Measurements from ENCODE around the gene GCNT2. TPM values are rescaled to one million over a fixed set of nuclear protein-coding genes. Genes with fewer than 3 reads are reported as not detected.
"Not testable (repeated sequence)": the region's sequence is repeated elsewhere in the genome, so short reads cannot be mapped to it uniquely, and the experiment has no call there.

Gene GCNT2
- total RNA-seq, 2 experiments from 2014 or later, result 4.1 to 4.3 TPM

DNA sequence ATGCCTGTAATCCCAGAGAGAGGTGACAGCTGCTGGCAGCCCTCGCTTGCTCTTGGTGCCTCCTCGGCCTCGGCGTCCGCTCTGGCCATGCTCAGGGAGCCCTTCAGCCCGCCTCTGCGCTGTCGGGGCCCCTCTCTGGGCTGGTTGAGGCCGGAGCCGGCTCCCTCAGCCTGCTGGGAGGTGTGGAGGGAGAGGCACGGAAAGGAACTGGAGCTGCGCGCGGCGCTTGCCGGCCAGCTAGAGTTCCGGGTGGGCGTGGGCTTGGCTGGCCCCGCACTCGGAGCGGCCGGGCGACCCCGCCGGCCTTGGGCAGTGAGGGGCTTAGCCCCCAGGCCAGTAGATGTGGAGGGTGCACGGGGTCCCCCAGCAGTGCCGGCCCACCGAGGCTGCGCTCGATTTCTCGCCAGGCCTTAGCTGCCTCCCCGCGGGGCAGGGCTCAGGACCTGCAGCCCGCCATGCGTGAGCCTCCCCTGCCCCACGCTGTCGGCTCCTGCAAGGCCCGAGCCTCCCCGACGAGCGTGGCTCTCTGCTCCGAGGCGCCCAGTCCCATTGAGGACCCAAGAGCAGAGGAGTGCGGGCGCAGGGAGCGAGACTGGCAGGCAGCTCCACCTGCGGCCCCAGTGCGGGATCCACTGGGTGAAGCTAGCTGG lies 138.7 kb downstream of the GCNT2 start:
- H3K4me3 Mint-ChIP-seq, result peak overlapping the region; percentile 70
- H3K27ac Mint-ChIP-seq, result no peak overlapping the region
- peak; percentile 13 for DNase-seq
- peaks cover 10% of the 10 kb centered on the region for H3K9me3 Mint-ChIP-seq
- H3K4me1 Mint-ChIP-seq, result peaks cover 18% of the 10 kb centered on the region
- peaks cover 6% of the 10 kb centered on the region for H3K36me3 Mint-ChIP-seq
- H3K27me3 Mint-ChIP-seq, result peaks cover 33% of the 10 kb centered on the region

DNA sequence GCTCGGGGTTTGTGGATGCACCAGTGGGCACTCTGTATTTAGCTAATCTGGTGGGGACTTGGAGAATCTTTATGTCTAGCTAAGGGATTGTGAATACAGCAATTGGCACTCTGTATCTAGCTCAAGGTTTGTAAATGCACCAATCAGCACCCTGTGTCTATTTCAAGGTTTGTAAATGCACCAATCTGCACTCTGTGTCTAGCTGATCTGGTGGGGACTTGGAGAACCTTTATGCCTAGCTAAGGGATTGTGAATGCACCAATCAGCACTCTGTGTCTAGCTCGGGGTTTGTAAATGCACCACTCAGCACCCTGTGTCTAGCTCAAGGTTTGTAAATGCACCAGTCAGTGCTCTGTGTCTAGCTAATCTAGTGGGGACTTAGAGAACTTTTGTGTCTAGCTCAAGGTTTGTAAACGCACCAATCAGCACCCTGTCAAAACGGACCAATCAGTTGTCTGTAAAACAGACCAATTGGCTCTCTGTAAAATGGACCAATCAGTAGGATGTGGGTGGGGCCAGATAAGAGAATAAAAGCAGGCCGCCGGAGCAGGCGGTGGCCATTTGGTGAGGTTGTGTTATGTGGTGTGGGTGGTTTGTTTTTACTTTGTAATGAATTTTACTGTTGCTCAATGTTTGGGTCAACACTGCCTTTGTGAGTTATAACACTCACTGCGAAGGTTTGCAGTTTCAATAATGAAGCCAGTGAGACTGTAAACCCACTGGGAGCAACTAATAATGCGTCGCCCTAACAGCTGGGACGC lies 139.5 kb downstream of the GCNT2 start:
- H3K27me3 Mint-ChIP-seq, result peaks cover 27% of the 10 kb centered on the region
- peak; percentile 4 for DNase-seq
- peak overlapping the region; percentile 70 for H3K4me3 Mint-ChIP-seq
- H3K27ac Mint-ChIP-seq, H3K36me3 Mint-ChIP-seq: not testable (repeated sequence)
- peaks cover 10% of the 10 kb centered on the region for H3K4me1 Mint-ChIP-seq
- peaks cover 14% of the 10 kb centered on the region for H3K9me3 Mint-ChIP-seq

DNA sequence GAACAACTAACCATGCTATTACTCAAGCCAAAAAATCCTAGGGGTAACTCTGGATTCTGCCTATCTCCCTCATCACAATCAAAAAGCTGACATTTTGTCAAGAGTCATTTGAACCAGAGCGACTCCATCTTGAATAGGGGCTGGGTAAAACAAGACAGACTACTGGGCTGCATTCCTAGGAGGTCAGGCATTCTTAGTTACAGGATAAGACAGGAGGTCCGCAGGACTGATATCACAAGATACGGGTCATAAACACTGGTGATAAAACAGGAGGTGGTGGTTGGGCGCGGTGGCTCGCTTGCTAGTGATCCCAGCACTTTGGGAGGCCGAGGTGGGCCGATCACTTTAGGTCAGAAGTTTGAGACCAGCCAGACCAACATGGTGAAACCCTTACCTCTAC lies 141.1 kb downstream of the GCNT2 start:
- H3K36me3 Mint-ChIP-seq, result peaks cover 17% of the 10 kb centered on the region
- peaks cover 22% of the 10 kb centered on the region for H3K9me3 Mint-ChIP-seq
- H3K27ac Mint-ChIP-seq, result no peak overlapping the region
- H3K27me3 Mint-ChIP-seq, result peaks cover 28% of the 10 kb centered on the region
- H3K4me3 Mint-ChIP-seq, result no peak overlapping the region
- DNase-seq, result no peak
- peaks cover 7% of the 10 kb centered on the region for H3K4me1 Mint-ChIP-seq

DNA sequence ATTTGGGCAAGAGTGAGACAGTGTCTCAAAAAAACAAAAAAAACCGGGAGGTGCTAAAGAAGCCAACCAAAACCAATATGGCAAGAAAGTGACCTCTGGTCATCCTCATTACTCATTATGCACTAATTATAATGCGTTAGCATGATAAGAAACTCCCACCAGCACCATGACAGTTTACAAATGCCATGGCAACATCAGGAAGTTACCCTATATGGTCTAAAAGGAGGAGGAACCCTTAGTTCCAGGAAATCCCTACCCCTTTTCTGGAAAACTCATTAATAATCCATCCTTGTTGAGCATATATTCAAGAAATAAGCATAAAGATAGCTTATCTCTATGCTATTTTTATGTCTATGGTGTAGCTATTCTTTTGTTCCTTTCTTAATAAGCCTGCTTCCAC lies 141.6 kb downstream of the GCNT2 start:
- no peak for DNase-seq
- H3K4me3 Mint-ChIP-seq, result no peak overlapping the region
- H3K36me3 Mint-ChIP-seq, result peaks cover 17% of the 10 kb centered on the region
- peaks cover 31% of the 10 kb centered on the region for H3K27me3 Mint-ChIP-seq
- H3K9me3 Mint-ChIP-seq, result peaks cover 22% of the 10 kb centered on the region
- H3K4me1 Mint-ChIP-seq, result peaks cover 12% of the 10 kb centered on the region
- H3K27ac Mint-ChIP-seq, result no peak overlapping the region

DNA sequence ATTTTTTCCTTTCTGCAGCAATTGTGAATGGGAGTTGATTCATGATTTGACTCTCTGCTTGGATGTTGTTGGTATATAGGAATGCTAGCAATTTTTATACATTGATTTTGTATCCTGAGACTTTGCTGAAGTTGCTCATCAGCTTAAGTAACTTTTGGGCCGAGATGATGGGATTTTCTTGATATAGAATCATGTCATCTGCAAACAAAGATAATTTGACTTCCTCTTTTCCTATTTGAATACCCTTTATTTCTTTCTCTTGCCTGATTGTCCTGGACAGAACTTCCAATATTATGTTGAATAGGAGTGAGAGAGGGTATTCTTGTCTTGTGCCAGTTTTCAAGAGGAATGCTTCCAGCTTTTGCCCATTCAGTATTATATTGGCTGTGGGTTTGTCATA lies 144.4 kb downstream of the GCNT2 start:
- H3K27ac Mint-ChIP-seq, H3K4me3 Mint-ChIP-seq: not testable (repeated sequence)
- H3K36me3 Mint-ChIP-seq, result peaks cover 18% of the 10 kb centered on the region

DNA sequence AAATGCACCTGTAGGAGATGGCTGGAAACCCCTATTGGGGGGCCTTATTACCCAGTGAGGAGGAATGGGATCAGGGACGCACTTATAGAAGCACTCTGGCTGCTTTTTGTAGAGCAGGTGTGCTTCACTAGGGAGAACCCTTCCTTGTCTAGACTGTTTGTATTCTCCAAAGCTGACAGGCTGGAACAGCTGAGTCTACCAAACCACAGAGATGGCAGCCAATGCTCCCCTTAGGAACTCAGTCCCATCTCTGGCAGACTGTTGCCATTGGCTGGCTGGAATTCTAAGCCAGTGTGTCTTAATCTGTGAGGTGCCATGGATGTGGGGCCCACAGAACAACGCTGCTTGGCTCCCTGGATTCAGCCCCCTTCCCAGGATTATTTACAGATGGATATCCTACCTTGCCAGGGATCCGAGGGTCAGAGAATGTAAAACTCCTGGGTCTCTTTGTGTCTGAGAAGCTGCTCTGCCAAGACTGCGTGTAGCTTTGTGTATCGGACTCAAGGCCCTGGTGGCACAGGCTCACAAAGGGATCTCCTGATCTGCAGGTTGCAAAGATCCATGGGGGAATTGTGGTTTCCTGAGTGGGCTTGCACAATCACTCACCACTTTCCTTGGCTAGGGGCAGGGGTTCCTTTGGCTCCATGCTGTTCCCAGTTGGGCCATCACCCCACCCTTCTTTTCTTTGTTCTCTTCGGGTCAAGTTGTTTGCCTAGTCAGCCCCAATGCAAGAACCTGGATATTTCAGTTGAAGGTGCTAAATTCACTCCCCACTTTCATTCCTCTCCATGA lies 147.2 kb downstream of the GCNT2 start:
- no peak for DNase-seq
- Mint-ChIP-seq H3K4me3 (no peak overlapping the region), H3K27ac (no peak overlapping the region)

More for the DNA sequence above, 144.4 kb downstream of the GCNT2 start:
- H3K27me3 Mint-ChIP-seq, result peaks cover 24% of the 10 kb centered on the region
- not testable (repeated sequence) for DNase-seq
- H3K9me3 Mint-ChIP-seq, result peaks cover 22% of the 10 kb centered on the region
- peaks cover 14% of the 10 kb centered on the region for H3K4me1 Mint-ChIP-seq

DNA sequence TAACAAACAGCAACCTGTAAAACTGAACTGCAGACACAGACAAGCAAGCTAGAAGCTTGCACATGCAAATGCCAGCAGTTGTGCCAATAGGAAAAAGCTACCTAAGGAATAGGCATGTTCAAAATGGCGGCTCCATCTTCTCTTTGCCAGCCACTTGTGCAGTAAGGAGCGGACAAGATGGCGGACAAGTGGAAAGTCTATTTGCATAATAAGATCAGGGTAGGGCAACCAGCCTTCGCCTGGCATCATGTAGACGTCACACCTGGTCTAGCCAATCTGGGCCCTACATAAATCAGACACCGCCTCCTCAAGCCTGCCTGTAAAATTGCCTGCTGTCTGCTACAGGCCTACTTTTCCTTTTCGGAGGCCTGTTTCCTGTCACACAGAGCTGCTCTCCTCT lies 155.3 kb downstream of the GCNT2 start:
- no peak for DNase-seq
- Mint-ChIP-seq H3K9me3 (no peaks in the 10 kb centered on the region), H3K27me3 (no peaks in the 10 kb centered on the region), H3K27ac (no peak overlapping the region), H3K4me3 (no peak overlapping the region), H3K36me3 (peaks cover 7% of the 10 kb centered on the region), H3K4me1 (peaks cover 6% of the 10 kb centered on the region)

More for the DNA sequence above, 147.2 kb downstream of the GCNT2 start:
- Mint-ChIP-seq H3K27me3 (peaks cover 24% of the 10 kb centered on the region), H3K4me1 (peaks cover 14% of the 10 kb centered on the region), H3K9me3 (peaks cover 19% of the 10 kb centered on the region), H3K36me3 (peaks cover 18% of the 10 kb centered on the region)

DNA sequence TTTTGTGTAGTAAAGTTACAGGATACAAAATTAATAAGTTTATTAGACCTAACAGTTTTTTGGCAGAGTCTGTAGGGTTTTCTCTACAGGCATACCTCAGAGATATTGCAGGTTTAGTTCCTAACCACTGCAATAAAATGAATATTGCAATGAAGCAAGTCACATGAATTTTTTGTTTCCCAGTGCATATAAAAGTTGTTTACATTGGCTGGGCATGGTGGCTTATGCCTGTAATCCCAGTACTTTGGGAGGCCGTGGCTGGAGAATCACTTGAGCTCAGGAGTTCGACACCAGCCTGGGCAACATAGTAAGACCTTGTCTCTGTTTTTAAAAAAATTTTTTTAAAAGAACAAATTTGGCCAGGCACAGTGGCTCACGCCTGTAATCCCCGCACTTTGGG lies 157.3 kb downstream of the GCNT2 start:
- H3K4me1 Mint-ChIP-seq, result peaks cover 22% of the 10 kb centered on the region
- no peaks in the 10 kb centered on the region for H3K27me3 Mint-ChIP-seq
- H3K27ac Mint-ChIP-seq, result no peak overlapping the region
- no peak for DNase-seq
- H3K4me3 Mint-ChIP-seq, result no peak overlapping the region
- H3K9me3 Mint-ChIP-seq, result peaks cover 1% of the 10 kb centered on the region
- peaks cover 19% of the 10 kb centered on the region for H3K36me3 Mint-ChIP-seq

Other genes with a start within 250 kb of the GCNT2 start
- gene TFAP2A, start 106.3 kb upstream of the GCNT2 start, total RNA-seq, result under 1 TPM in 1 of 2 experiments, not detected in 1; 0.10 TPM
- gene C6orf52, start 173.3 kb downstream of the GCNT2 start, total RNA-seq, result 1 to 10 TPM; 5.7 to 6.3 TPM
- gene PAK1IP1, start 173.6 kb downstream of the GCNT2 start, total RNA-seq, result 10 to 100 TPM; 58.5 to 60.2 TPM
- gene TMEM14C, start 201.7 kb downstream of the GCNT2 start, total RNA-seq, result 10 to 100 TPM; 67.0 to 70.7 TPM
- gene TMEM14B, start 226.5 kb downstream of the GCNT2 start, total RNA-seq, result 100 to 1,000 TPM; 112 to 113 TPM

All from activated naive CD8-positive, alpha-beta T cell treated with anti-CD3 and anti-CD28 coated beads for 36 hours (primary cell).